GM12873 (cell line): ENCODE data around the gene RBFOX1.

ENCODE experiments used
- CTCF ChIP-seq: IDR thresholded peaks from 2 replicates; pipeline ENCODE4 v1.5.1; 2012; ENCODE audit warnings: low read depth, mild to moderate bottlenecking, moderate library complexity, low read length, control low read depth; ENCODE audit not compliant: insufficient read depth; ENCODE audit errors: missing control alignments

Gene RBFOX1

GRCh38 chr16:7691533-7691932, 358.9 kb downstream of the RBFOX1 start:
- TF ChIP-seq CTCF = no peak

DNA sequence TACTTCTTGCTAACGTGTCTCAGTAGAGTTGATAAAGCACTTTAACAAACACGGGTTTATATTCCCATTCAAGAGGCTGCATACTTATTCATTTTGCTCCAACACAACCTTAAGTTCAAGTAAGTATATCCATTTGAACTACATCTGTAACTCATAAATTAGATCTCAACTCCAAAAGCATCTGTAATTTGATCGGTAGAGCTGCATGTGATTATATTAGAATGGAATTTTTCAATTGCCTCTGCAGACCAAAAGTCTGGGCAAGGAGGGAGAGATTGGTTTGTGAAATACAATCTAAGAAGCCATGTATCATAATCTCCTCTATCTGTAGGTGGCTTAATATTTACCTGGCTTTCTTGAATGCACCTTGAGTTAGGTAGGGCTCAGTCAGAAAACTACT, 371.0 kb downstream of the RBFOX1 start:
- TF ChIP-seq CTCF = no peak

GRCh38 chr16:7705885-7706284, 373.2 kb downstream of the RBFOX1 start:
- TF ChIP-seq CTCF = no peak

DNA sequence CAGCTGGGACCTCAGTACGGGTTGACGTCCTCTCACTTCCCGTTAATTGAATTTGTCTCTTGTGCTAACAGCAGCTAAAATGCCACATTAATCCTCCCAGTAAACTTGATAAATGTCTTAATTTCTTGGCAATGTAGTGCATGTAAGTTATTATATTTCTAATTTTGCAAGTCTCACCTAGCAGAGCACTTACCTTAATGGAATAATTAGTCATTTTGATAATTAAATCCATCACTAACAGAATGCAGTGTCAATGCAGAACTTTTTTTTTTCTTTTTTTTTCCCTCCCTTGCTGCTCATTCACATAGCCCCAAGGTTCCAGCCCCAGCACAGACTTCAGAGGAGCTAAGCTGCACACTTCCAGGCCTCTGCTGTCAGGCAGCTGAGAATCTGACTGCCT, 376.5 kb downstream of the RBFOX1 start:
- no peak for TF ChIP-seq CTCF

GRCh38 chr16:7713244-7713643, 380.6 kb downstream of the RBFOX1 start:
- no peak for TF ChIP-seq CTCF

GRCh38 chr16:7714775-7715174, 382.1 kb downstream of the RBFOX1 start:
- no peak for TF ChIP-seq CTCF

- TF ChIP-seq CTCF = no peak
Measured at GRCh38 chr16:7716660-7717550, 384.3 kb downstream of the RBFOX1 start.
